HepG2 (cell line): ENCODE data around the gene CCNL1. TPM values are rescaled to one million over a fixed set of nuclear protein-coding genes. Genes with fewer than 3 reads are reported as not detected.
A peak's percentile ranks its signal among the peaks of the same experiment; 100 is the strongest.

ENCODE experiments used
- CEBPZ ChIP-seq: IDR thresholded peaks from 2 replicates; pipeline ENCODE4 v1.6.1; 2012; ENCODE audit warnings: low read length, improper control_type of control experiment
- CHCHD3 ChIP-seq: sonication (generic); formaldehyde crosslinking; IDR thresholded peaks from 2 replicates; pipeline ENCODE4 v1.8.0; 2022; ENCODE audit warnings: mild to moderate bottlenecking, missing genetic modification reagents, moderate library complexity
- FOXA3 ChIP-seq: IDR thresholded peaks from 2 replicates; pipeline ENCODE4 v1.6.1; 2016; ENCODE audit warnings: missing genetic modification reagents, missing compliant biosample characterization
- FOXK1 ChIP-seq: sonication (generic); formaldehyde crosslinking; IDR thresholded peaks from 2 replicates; pipeline ENCODE4 v1.4.0; 2020; ENCODE audit warnings: low read depth, missing genetic modification reagents, borderline replicate concordance
- GFI1 ChIP-seq: sonication (generic); formaldehyde crosslinking; IDR thresholded peaks from 2 replicates; pipeline ENCODE4 v1.5.0; 2020; ENCODE audit warnings: missing genetic modification reagents, mild to moderate bottlenecking, borderline replicate concordance
- GTF2F1 ChIP-seq: fragments of 150-350 bp; IDR thresholded peaks from 2 replicates; pipeline ENCODE4 v1.6.1; 2014; ENCODE audit warnings: low read length
- HDAC2 ChIP-seq: sonication (generic); formaldehyde crosslinking; IDR thresholded peaks from 2 replicates; pipeline ENCODE4 v1.4.0; 2020; ENCODE audit warnings: missing genetic modification reagents
- IRF9 ChIP-seq: sonication (generic); formaldehyde crosslinking; IDR thresholded peaks from 2 replicates; pipeline ENCODE4 v1.8.0; 2022; ENCODE audit warnings: missing genetic modification reagents, mild to moderate bottlenecking, borderline replicate concordance
- MEF2D ChIP-seq: sonication (generic); formaldehyde crosslinking; IDR thresholded peaks from 2 replicates; pipeline ENCODE4 v1.5.1; 2020; ENCODE audit warnings: mild to moderate bottlenecking, missing genetic modification reagents
- MTA3 ChIP-seq: sonication (generic); formaldehyde crosslinking; IDR thresholded peaks from 2 replicates; pipeline ENCODE4 v1.4.0; 2020; ENCODE audit warnings: missing genetic modification reagents
- NFKB2 ChIP-seq: sonication (generic); formaldehyde crosslinking; IDR thresholded peaks from 2 replicates; pipeline ENCODE4 v1.4.0; 2020; ENCODE audit warnings: missing genetic modification reagents, borderline replicate concordance
- NR0B2 ChIP-seq: sonication (generic); formaldehyde crosslinking; IDR thresholded peaks from 2 replicates; pipeline ENCODE4 v1.4.0; 2020; ENCODE audit warnings: mild to moderate bottlenecking, missing genetic modification reagents
- TFDP1 ChIP-seq: IDR thresholded peaks from 2 replicates; pipeline ENCODE4 v1.6.1; 2016; ENCODE audit warnings: missing compliant biosample characterization, missing genetic modification reagents, borderline replicate concordance
- TMF1 ChIP-seq: sonication (generic); formaldehyde crosslinking; IDR thresholded peaks from 2 replicates; pipeline ENCODE4 v1.8.1; 2022; ENCODE audit warnings: low read depth, missing genetic modification reagents
- TRIM22 ChIP-seq: fragments of 450-650 bp; IDR thresholded peaks from 2 replicates; pipeline ENCODE4 v1.6.1; 2017
- ZBTB7B ChIP-seq: sonication (generic); formaldehyde crosslinking; IDR thresholded peaks from 2 replicates; pipeline ENCODE4 v1.4.0; 2020; ENCODE audit warnings: missing genetic modification reagents
- ZMYM2 ChIP-seq: sonication (generic); formaldehyde crosslinking; IDR thresholded peaks from 2 replicates; pipeline ENCODE4 v1.8.0; 2022; ENCODE audit warnings: mild to moderate bottlenecking, missing genetic modification reagents
- ZNF382 ChIP-seq: sonication (generic); formaldehyde crosslinking; IDR thresholded peaks from 2 replicates; pipeline ENCODE4 v1.5.0; 2020; ENCODE audit warnings: missing genetic modification reagents, mild to moderate bottlenecking, borderline replicate concordance
- ZNF441 ChIP-seq: sonication (generic); formaldehyde crosslinking; IDR thresholded peaks from 2 replicates; pipeline ENCODE4 v1.7.0; 2021; ENCODE audit warnings: missing genetic modification reagents, borderline replicate concordance
- ZNF607 ChIP-seq: sonication (generic); formaldehyde crosslinking; IDR thresholded peaks from 2 replicates; pipeline ENCODE4 v1.5.1; 2020; ENCODE audit warnings: missing genetic modification reagents, mild to moderate bottlenecking, borderline replicate concordance
- ZNF768 ChIP-seq: sonication (generic); formaldehyde crosslinking; IDR thresholded peaks from 2 replicates; pipeline ENCODE4 v1.4.0; 2020; ENCODE audit warnings: missing genetic modification reagents
- polyA plus RNA-seq, 8 experiments: library from polyadenylated mRNA; depleted of rRNA in 3 of 8; stranded (reverse) in 7 of 8; unstranded in 1 of 8; fragments of >200 nt; fragmentation: Illumina TruSeq in 4 of 8; extraction: Trizol in 4 of 8; gene quantifications; 2 replicates each; pipeline versions ENCODE4 v1.2.1 to v1.2.3, GENCODE V29; 2011 to 2016; ENCODE audit warnings: low read depth in 4 of 8, missing spikeins in 1 of 8, mixed read lengths in 1 of 8; ENCODE audit not compliant: insufficient read depth in 1 of 8
- total RNA-seq, 5 experiments: library from RNA; depleted of rRNA; stranded (reverse); fragments of >200 nt; fragmentation: Illumina TruSeq; extraction: Trizol; gene quantifications; 2 replicates each; pipeline ENCODE4 v1.2.3, GENCODE V29; 2016; ENCODE audit warnings: low read depth in 1 of 5

Gene CCNL1
- total and polyA plus RNA-seq, 2 of the 13 experiments (the other 11 are each of a cell fraction or from before 2014, with no cell fraction given) = 151 to 303 TPM

- TF ChIP-seq GTF2F1 = peak; percentile 20; the same call in 1 of the 2 replicates
- TF ChIP-seq FOXK1 (CRISPR knock-in tag) = peak; percentile 54; the same call in 1 of the 2 replicates
- no peak for TF ChIP-seq ZNF382 (CRISPR knock-in tag)
- no peak for TF ChIP-seq MTA3 (CRISPR knock-in tag)
- TF ChIP-seq ZMYM2 (CRISPR knock-in tag) = peak; percentile 97
- 0 out of 2 replicates have a peak, but pooled peaks have one; percentile 33 for TF ChIP-seq MEF2D (CRISPR knock-in tag)
- TF ChIP-seq TFDP1 = peak; percentile 95
- TF ChIP-seq FOXA3 (CRISPR knock-in tag) = peak; percentile 96
- peak; percentile 90; the same call in 1 of the 2 replicates for TF ChIP-seq CHCHD3 (CRISPR knock-in tag)
- TF ChIP-seq CEBPZ = no peak
- no peak for TF ChIP-seq TRIM22
- TF ChIP-seq IRF9 (CRISPR knock-in tag) = peak; percentile 95; the same call in 1 of the 2 replicates
- TF ChIP-seq ZNF441 (CRISPR knock-in tag) = peak; percentile 83; the same call in 1 of the 2 replicates
- TF ChIP-seq ZBTB7B = peak; percentile 98
- TF ChIP-seq NR0B2 (CRISPR knock-in tag) = peak; percentile 92
- TF ChIP-seq ZNF607 (CRISPR knock-in tag) = peak; percentile 96
- peak; percentile 87 for TF ChIP-seq ZNF768 (CRISPR knock-in tag)
- TF ChIP-seq GFI1 = peak; percentile 89
- peak; percentile 99 for TF ChIP-seq HDAC2 (CRISPR knock-in tag)
- peak; percentile 98; the same call in 1 of the 2 replicates for TF ChIP-seq NFKB2 (CRISPR knock-in tag)
- peak; percentile 96 for TF ChIP-seq TMF1
These were observed 39.7 kb downstream of the CCNL1 start (continued) for GRCh38 chr3:157120071-157120892.
